Right atrium auricular region (tissue), 2 donors: Measurements from ENCODE around the gene SLC28A2. TPM values are rescaled to one million over a fixed set of nuclear protein-coding genes. Genes with fewer than 3 reads are reported as not detected.
"Not testable (repeated sequence)": the region's sequence is repeated elsewhere in the genome, so short reads cannot be mapped to it uniquely, and the experiment has no call there.

Experiments used
- DNase-seq: peaks from one replicate; pipeline ENCODE4 v3.0.0-alpha.2; 2019; ENCODE audit warnings: low spot score
- H3K27ac ChIP-seq, 2 donors: fragments of 200-600 bp; sonication (generic); 1 replicate in 1 of 2; 2 replicates in 1 of 2; pipeline ENCODE4 v1.5.1; 2016 to 2019
- H3K27me3 ChIP-seq, 2 donors: fragments of 200-600 bp; sonication (generic); one replicate each; pipeline versions ENCODE4 v1.5.1 to v1.6.0; 2017 to 2019
- H3K36me3 ChIP-seq: fragments of 200-600 bp; sonication (generic); one replicate; pipeline ENCODE4 v1.5.1; 2016
- H3K4me1 ChIP-seq, 2 donors: fragments of 200-600 bp; sonication (generic); one replicate each; pipeline versions ENCODE4 v1.5.1 to v1.6.0; 2017 to 2019
- H3K4me3 ChIP-seq, 2 donors: fragments of 200-600 bp; sonication (generic); 1 replicate in 1 of 2; 2 replicates in 1 of 2; pipeline ENCODE4 v1.5.1; 2017 to 2019; ENCODE audit warnings: mild to moderate bottlenecking in 1 of 2, moderate library complexity in 1 of 2
- H3K9me3 ChIP-seq, 2 donors: fragments of 200-600 bp; sonication (generic); one replicate each; pipeline ENCODE4 v1.5.1; 2019
- total RNA-seq, 2 donors: library from RNA; depleted of rRNA; stranded (reverse); fragments of >200 nt; gene quantifications; one replicate each; pipeline ENCODE4 v1.1.0, GENCODE V29; 2016
- TF ChIP-seq, protein P1 (sequence below), 2 donors: fragments of 200-600 bp; sonication (generic); IDR thresholded peaks; one replicate each; pipeline ENCODE4 v1.5.1; 2019; ENCODE audit warnings: antibody characterized with exemption in 2 of 2

The SLC28A2 gene
- total RNA-seq, 2 donors from 2014 or later = not detected

DNA sequence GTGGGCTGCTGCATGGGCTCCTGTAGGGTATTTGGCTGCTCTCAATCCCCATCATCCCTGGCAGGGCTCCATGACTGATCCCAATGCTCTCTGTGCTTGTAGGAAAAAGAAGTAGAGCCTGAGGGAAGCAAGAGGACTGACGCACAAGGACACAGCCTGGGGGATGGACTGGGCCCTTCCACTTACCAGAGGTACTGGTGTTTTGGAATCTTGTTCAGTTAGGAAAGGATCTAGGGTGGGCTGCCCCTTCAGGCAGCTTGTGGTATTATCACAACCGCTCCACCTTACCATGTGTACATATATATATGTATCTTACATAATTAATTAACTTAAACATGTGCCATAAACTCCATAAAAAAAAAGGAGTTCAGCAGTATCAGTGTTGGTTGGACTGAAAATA lies 1.3 kb downstream of the SLC28A2 start:
- TF ChIP-seq, protein P1, sequence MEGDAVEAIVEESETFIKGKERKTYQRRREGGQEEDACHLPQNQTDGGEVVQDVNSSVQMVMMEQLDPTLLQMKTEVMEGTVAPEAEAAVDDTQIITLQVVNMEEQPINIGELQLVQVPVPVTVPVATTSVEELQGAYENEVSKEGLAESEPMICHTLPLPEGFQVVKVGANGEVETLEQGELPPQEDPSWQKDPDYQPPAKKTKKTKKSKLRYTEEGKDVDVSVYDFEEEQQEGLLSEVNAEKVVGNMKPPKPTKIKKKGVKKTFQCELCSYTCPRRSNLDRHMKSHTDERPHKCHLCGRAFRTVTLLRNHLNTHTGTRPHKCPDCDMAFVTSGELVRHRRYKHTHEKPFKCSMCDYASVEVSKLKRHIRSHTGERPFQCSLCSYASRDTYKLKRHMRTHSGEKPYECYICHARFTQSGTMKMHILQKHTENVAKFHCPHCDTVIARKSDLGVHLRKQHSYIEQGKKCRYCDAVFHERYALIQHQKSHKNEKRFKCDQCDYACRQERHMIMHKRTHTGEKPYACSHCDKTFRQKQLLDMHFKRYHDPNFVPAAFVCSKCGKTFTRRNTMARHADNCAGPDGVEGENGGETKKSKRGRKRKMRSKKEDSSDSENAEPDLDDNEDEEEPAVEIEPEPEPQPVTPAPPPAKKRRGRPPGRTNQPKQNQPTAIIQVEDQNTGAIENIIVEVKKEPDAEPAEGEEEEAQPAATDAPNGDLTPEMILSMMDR (IDR thresholded peaks at IDR 0.05) = no peak
- Histone ChIP-seq H3K36me3 (no peaks in the 10 kb centered on the region), H3K27me3 (no peaks in the 10 kb centered on the region), H3K9me3 (no peaks in the 10 kb centered on the region), H3K4me1 (no peaks in the 10 kb centered on the region), H3K4me3 (no peak overlapping the region), H3K27ac (no peak overlapping the region)
- no peak for DNase-seq

DNA sequence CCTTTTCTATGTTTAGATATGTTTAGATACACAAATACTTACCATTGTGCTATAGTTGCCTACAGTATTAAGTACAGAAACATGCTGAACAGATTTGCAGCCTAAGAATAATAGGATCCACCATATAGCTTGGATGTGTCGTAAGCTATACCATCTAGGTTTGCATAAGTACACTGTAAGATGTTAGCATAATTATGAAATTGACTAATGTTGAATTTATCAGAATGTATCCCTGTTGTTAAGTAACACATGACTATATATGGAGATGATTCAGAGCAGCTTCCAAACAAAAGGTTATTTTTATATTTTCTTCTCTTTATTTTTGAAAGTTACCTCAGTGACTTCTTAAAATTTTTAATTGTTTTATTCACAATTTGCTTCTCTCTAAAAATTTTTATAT lies 2.4 kb downstream of the SLC28A2 start:
- no peak for DNase-seq
- H3K27ac ChIP-seq = no peak overlapping the region
- TF ChIP-seq, protein P1 (IDR thresholded peaks at IDR 0.05) = no peak

DNA sequence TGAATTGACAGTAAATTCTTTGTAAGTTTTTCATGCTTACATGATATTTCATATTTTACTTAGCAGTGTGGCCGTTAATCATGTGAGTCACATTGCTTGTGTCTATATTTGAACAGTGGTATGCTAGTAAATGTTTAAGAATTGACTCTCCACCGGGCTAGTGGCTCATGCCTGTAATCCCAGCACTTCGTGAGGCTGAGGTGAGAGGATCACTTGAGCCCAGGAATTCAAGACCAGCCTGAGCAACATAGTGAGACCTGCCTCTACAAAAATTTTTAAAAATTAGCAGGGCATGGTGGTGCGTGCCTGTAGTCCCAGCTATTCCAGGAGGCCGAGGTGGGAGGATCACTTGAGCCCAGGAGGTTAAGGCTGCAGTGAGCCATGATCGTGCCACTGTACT lies 2.8 kb downstream of the SLC28A2 start:
- H3K27ac ChIP-seq, H3K27me3 ChIP-seq, H3K9me3 ChIP-seq, H3K4me1 ChIP-seq, H3K36me3 ChIP-seq, H3K4me3 ChIP-seq, DNase-seq: not testable (repeated sequence)

More for the DNA sequence above, 2.4 kb downstream of the SLC28A2 start:
- no peaks in the 10 kb centered on the region for H3K36me3 ChIP-seq
- no peaks in the 10 kb centered on the region for H3K9me3 ChIP-seq
- no peaks in the 10 kb centered on the region for H3K27me3 ChIP-seq
- no peaks in the 10 kb centered on the region for H3K4me1 ChIP-seq
- no peak overlapping the region for H3K4me3 ChIP-seq

DNA sequence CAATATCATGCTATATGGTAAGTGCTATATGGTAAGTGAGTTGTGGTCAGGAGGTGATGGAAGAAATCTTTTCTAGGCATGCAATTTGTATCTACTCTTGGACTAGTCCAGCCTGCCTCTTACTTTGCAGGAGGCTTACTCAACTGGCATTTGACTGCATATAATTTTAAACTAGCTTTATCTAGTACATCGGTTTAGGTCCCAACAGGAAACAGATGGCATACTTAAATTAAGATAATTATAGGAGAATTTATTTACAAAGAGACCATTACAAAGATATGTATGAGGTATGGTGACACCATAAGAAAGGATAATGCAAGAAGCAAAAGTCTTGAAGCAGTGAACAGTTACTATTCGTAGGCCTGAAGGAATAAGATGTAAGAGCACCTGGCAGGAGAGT lies 7.8 kb downstream of the SLC28A2 start:
- TF ChIP-seq, protein P1 (IDR thresholded peaks at IDR 0.05) = no peak
- no peaks in the 10 kb centered on the region for H3K36me3 ChIP-seq

DNA sequence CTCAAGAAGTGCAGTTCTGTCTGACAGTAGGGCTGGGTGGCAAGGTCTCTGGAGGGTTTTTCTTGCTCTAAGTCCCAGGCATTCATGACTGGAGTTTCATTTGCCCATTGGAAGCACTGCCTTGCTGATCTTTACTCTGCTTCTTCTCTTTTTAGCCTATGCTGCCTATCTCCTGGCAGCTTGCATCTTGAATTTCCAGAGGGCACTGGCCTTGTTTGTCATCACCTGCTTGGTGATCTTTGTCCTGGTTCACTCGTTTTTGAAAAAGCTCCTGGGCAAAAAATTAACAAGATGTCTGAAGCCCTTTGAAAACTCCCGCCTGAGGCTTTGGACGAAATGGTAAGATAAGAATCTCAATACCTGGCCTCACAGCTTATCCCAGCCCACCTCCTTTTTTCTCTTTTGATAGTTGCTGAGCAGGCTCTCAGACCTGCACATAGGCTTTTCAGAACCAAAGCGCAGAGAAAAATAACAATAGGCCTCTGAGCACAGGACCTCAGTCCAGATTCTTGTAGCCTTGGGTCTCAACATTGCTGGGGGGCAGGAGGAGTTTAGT lies 10.9 kb downstream of the SLC28A2 start:
- no peaks in the 10 kb centered on the region for H3K9me3 ChIP-seq
- H3K36me3 ChIP-seq = no peaks in the 10 kb centered on the region
- DNase-seq = no peak
- H3K4me1 ChIP-seq = no peaks in the 10 kb centered on the region
- no peak overlapping the region for H3K27ac ChIP-seq
- TF ChIP-seq, protein P1 (IDR thresholded peaks at IDR 0.05) = no peak
- H3K4me3 ChIP-seq = no peak overlapping the region
- no peaks in the 10 kb centered on the region for H3K27me3 ChIP-seq

More for the DNA sequence above, 7.8 kb downstream of the SLC28A2 start:
- no peaks in the 10 kb centered on the region for H3K4me1 ChIP-seq
- H3K4me3 ChIP-seq = no peak overlapping the region
- H3K27ac ChIP-seq = no peak overlapping the region
- no peak for DNase-seq
- no peaks in the 10 kb centered on the region for H3K27me3 ChIP-seq
- H3K9me3 ChIP-seq = no peaks in the 10 kb centered on the region

DNA sequence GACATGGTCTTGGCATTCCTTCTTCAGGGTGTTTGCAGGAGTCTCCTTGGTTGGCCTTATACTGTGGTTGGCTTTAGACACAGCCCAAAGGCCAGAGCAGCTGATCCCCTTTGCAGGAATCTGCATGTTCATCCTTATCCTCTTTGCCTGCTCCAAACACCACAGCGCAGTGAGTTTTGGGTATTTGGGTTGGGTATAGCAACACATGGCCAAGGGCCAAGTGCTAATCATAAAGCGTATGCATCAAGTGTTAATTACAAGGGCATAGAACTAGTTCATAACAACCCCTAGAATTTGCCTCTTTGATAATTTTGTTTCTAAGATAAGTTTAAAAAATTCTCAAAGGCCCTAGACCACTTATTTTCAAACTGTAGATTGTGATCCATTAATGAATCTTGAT lies 11.8 kb downstream of the SLC28A2 start:
- TF ChIP-seq, protein P1 (IDR thresholded peaks at IDR 0.05) = no peak
- Histone ChIP-seq H3K36me3 (no peaks in the 10 kb centered on the region), H3K27ac (no peak overlapping the region), H3K9me3 (no peaks in the 10 kb centered on the region), H3K4me1 (no peaks in the 10 kb centered on the region), H3K4me3 (no peak overlapping the region), H3K27me3 (no peaks in the 10 kb centered on the region)
- DNase-seq = no peak
